ENCODE results near the gene NES. TPM values are rescaled to one million over a fixed set of nuclear protein-coding genes. Genes with fewer than 3 reads are reported as not detected.
"Not testable (repeated sequence)": the region's sequence is repeated elsewhere in the genome, so short reads cannot be mapped to it uniquely, and the experiment has no call there.

The NES gene
- total RNA-seq, 1 donor from 2014 or later: not detected

- H3K4me3 Mint-ChIP-seq: no peak overlapping the region
- ChIA-PET CTCF (interaction anchor here (1.2 kb wide), 1 partner anchor 19 kb away, joined by 3 read pairs; no protein-coding TSS in a partner anchor), POLR2A (interaction anchor here (0.6 kb wide), 1 partner anchor 15 kb away, joined by 4 read pairs; no protein-coding TSS in a partner anchor)
- intact Hi-C loops (cut with micrococcal nuclease): no loop called here
- H3K36me3 Mint-ChIP-seq (ENCODE audit: low read depth): no peaks in the 10 kb centered on the region
- H3K9me3 Mint-ChIP-seq: no peaks in the 10 kb centered on the region
- peaks cover 45% of the 10 kb centered on the region for H3K27me3 Mint-ChIP-seq
- ATAC-seq (ENCODE audit: low read depth) (no peak), DNase-seq (no peak)
- H3K4me1 Mint-ChIP-seq: peaks cover under 1% of the 10 kb centered on the region
- no peak overlapping the region for H3K27ac Mint-ChIP-seq
- TF ChIP-seq, protein P1, sequence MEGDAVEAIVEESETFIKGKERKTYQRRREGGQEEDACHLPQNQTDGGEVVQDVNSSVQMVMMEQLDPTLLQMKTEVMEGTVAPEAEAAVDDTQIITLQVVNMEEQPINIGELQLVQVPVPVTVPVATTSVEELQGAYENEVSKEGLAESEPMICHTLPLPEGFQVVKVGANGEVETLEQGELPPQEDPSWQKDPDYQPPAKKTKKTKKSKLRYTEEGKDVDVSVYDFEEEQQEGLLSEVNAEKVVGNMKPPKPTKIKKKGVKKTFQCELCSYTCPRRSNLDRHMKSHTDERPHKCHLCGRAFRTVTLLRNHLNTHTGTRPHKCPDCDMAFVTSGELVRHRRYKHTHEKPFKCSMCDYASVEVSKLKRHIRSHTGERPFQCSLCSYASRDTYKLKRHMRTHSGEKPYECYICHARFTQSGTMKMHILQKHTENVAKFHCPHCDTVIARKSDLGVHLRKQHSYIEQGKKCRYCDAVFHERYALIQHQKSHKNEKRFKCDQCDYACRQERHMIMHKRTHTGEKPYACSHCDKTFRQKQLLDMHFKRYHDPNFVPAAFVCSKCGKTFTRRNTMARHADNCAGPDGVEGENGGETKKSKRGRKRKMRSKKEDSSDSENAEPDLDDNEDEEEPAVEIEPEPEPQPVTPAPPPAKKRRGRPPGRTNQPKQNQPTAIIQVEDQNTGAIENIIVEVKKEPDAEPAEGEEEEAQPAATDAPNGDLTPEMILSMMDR (IDR thresholded peaks at IDR 0.05): no peak
Measured at GRCh38 chr1:156632355-156632754, 44.9 kb downstream of the NES start.

- DNase-seq; intact Hi-C loops (cut with micrococcal nuclease); H3K4me1 Mint-ChIP-seq; ATAC-seq (ENCODE audit: low read depth); H3K9me3 Mint-ChIP-seq; CTCF ChIA-PET; H3K27ac Mint-ChIP-seq; H3K4me3 Mint-ChIP-seq; H3K36me3 Mint-ChIP-seq (ENCODE audit: low read depth); POLR2A ChIA-PET: not testable (repeated sequence)
- peaks cover 44% of the 10 kb centered on the region for H3K27me3 Mint-ChIP-seq
Measured at GRCh38 chr1:156631152-156631551, 46.1 kb downstream of the NES start.

DNA sequence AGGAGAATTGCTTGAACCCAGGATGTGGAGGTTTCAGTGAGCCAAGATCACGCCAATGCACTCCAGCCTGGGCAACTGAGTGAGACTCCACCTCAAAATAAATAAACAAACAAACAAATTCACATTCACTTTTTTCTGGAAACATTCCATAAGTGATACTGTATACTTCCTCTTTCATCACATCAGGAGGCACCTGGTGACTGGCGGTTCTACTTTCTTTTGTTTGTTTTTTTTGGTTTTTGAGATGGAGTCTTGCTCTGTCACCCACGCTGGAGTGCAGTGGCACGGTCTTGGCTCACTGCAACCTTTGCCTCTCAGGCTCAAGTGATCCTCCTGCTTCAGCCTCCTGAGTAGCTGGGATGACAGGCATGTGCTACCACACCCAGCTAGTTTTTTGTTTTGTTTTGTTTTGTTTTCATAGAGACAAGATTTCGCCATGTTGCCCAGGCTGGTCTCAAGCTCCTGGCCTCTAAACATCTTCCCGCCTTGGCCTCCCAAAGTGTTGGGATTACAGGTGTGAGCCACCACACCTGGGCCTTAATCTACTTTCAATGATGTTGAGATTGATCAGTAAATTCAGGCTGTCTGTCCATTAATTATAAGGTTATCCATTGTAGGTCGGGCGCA lies 47.3 kb downstream of the NES start:
- Mint-ChIP-seq H3K4me1 (peaks cover 9% of the 10 kb centered on the region), H3K27ac (no peak overlapping the region), H3K4me3 (no peak overlapping the region), H3K9me3 (no peaks in the 10 kb centered on the region), H3K36me3 (ENCODE audit: low read depth) (no peaks in the 10 kb centered on the region), H3K27me3 (peaks cover 49% of the 10 kb centered on the region)
- intact Hi-C loops (cut with micrococcal nuclease): no loop called here
- TF ChIP-seq, protein P1 (IDR thresholded peaks at IDR 0.05): no peak
- POLR2A ChIA-PET: no interaction called here
- DNase-seq: no peak
- CTCF ChIA-PET: interaction anchor here (0.7 kb wide), 1 partner anchor 92 kb away, joined by 3 read pairs; no protein-coding TSS in a partner anchor
- no peak for ATAC-seq (ENCODE audit: low read depth)

- no peak for DNase-seq
- CTCF ChIA-PET: interaction anchor here (0.7 to 5.4 kb wide), 28 partner anchors 13 to 300 kb away, joined by 3 to 63 read pairs (median 4); partner anchors contain the start of genes BCAN, GPATCH4, NAXE and NES
- Mint-ChIP-seq H3K9me3 (no peaks in the 10 kb centered on the region), H3K36me3 (ENCODE audit: low read depth) (no peaks in the 10 kb centered on the region), H3K27ac (peak overlapping the region; percentile 30), H3K27me3 (peaks cover 39% of the 10 kb centered on the region), H3K4me3 (no peak overlapping the region), H3K4me1 (peaks cover 12% of the 10 kb centered on the region)
- intact Hi-C loops (cut with micrococcal nuclease): loop anchor here (1.0 to 2.0 kb wide), 2 partner anchors 15 to 30 kb away; partner anchors contain the start of gene BCAN
- ATAC-seq (ENCODE audit: low read depth): peak; percentile 32
- TF ChIP-seq, protein P1 (IDR thresholded peaks at IDR 0.05): no peak
- POLR2A ChIA-PET: interaction anchor here (0.8 kb wide), 1 partner anchor 39 kb away, joined by 3 read pairs; no protein-coding TSS in a partner anchor
Measured at GRCh38 chr1:156627313-156627880, 49.8 kb downstream of the NES start.

DNA sequence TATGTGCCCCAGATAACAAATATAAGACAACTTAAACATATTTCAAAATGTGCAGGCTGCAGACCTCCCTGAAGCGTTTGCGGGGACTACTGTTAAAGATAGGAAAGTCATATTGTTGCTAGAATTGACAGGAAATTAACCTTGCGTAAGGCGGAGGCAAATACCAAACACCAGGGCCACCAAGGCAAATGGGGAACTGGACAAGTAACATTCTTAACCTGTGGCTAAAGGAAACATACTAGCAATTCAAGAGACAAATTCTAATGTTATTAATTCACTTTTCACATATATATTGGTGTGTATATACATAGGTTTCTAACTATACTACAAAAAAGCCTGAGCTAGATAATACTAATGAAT lies 51.1 kb downstream of the NES start:
- Mint-ChIP-seq H3K27ac (no peak overlapping the region), H3K36me3 (ENCODE audit: low read depth) (no peaks in the 10 kb centered on the region), H3K4me3 (peak overlapping the region; percentile 74), H3K9me3 (no peaks in the 10 kb centered on the region), H3K4me1 (peaks cover 12% of the 10 kb centered on the region), H3K27me3 (peaks cover 34% of the 10 kb centered on the region)
- intact Hi-C loops (cut with micrococcal nuclease): loop anchor here (1.0 to 2.0 kb wide), 3 partner anchors 17 to 99 kb away; partner anchors contain the start of gene BCAN
- ChIA-PET POLR2A (interaction anchor here (1.0 to 1.2 kb wide), 2 partner anchors 31 to 52 kb away, joined by 3 read pairs; no protein-coding TSS in a partner anchor), CTCF (interaction anchor here (1.2 to 5.4 kb wide), 13 partner anchors 9 to 302 kb away, joined by 3 to 63 read pairs (median 5); partner anchors contain the start of genes NAXE and NES)
- TF ChIP-seq, protein P1 (IDR thresholded peaks at IDR 0.05): no peak
- DNase-seq (no peak), ATAC-seq (ENCODE audit: low read depth) (no peak)

All from activated B cell treated with CpG ODN at 0.5 μM for 24 hours (primary cell).